WTC11 (cell line): ENCODE measurements around the gene C5orf63. TPM values are rescaled to one million over a fixed set of nuclear protein-coding genes. Genes with fewer than 3 reads are reported as not detected.
"Not testable (repeated sequence)": the region's sequence is repeated elsewhere in the genome, so short reads cannot be mapped to it uniquely, and the experiment has no call there.

Source experiments
- ATAC-seq: fragments of 200-7000 bp; cut with Tn5 transposase; 2 replicates; pipeline ENCODE4 v1.10.0; 2021; ENCODE audit warnings: mild to moderate bottlenecking, moderate library complexity
- CTCF ChIA-PET: fragments of 300-600 bp; sonication (Branson Sonifier 250); formaldehyde crosslinking; loops from one replicate; lab custom pipeline; 2021; ENCODE audit warnings: antibody characterized with exemption; lab: Charles Lee
- POLR2A ChIA-PET: fragments of 350-600 bp; sonication (Branson Sonifier 250); formaldehyde crosslinking; loops from one replicate; lab custom pipeline; 2021; ENCODE audit warnings: antibody characterized with exemption; lab: Charles Lee
- DNase-seq: peaks from one replicate; pipeline ENCODE4 v3.0.0; 2021; ENCODE audit warnings: low spot score
- H3K27ac Mint-ChIP-seq: 2 replicates; pipeline ENCODE4 v1.8.0; 2021; ENCODE audit warnings: mixed read lengths
- H3K27me3 Mint-ChIP-seq: 2 replicates; pipeline ENCODE4 v1.8.0; 2021; ENCODE audit warnings: low read depth, mild to moderate bottlenecking, moderate library complexity, mixed read lengths
- H3K36me3 Mint-ChIP-seq: 2 replicates; pipeline ENCODE4 v1.8.0; 2021; ENCODE audit warnings: mixed read lengths
- H3K4me1 Mint-ChIP-seq: 2 replicates; pipeline ENCODE4 v1.8.0; 2022; ENCODE audit warnings: mixed read lengths
- H3K4me3 Mint-ChIP-seq: 2 replicates; pipeline ENCODE4 v1.8.0; 2021; ENCODE audit warnings: mild to moderate bottlenecking, moderate library complexity, mixed read lengths
- H3K9me3 Mint-ChIP-seq: 2 replicates; pipeline ENCODE4 v1.8.0; 2021; ENCODE audit warnings: mixed read lengths
- CBFB ChIP-seq: sonication (generic); formaldehyde crosslinking; IDR thresholded peaks from 2 replicates; pipeline ENCODE4 v1.8.1; 2022; ENCODE audit warnings: mild to moderate bottlenecking, low read depth, missing genetic modification reagents
- CREM ChIP-seq: sonication (generic); formaldehyde crosslinking; IDR thresholded peaks from 2 replicates; pipeline ENCODE4 v1.8.1; 2022; ENCODE audit warnings: mild to moderate bottlenecking, missing genetic modification reagents, moderate library complexity
- ESRRA ChIP-seq: sonication (generic); formaldehyde crosslinking; IDR thresholded peaks from 2 replicates; pipeline ENCODE4 v1.8.1; 2022; ENCODE audit warnings: mild to moderate bottlenecking, missing genetic modification reagents, borderline replicate concordance
- ETV6 ChIP-seq: sonication (generic); formaldehyde crosslinking; IDR thresholded peaks from 2 replicates; pipeline ENCODE4 v1.8.1; 2022; ENCODE audit warnings: mild to moderate bottlenecking, missing genetic modification reagents
- JAZF1 ChIP-seq: fragments of 250-450 bp; sonication (Bioruptor Pico); IDR thresholded peaks from 2 replicates; pipeline ENCODE4 v1.9.0; 2021; ENCODE audit warnings: moderate library complexity, mild to moderate bottlenecking, inconsistent platforms
- NFATC4 ChIP-seq: fragments of 250-450 bp; sonication (Bioruptor Pico); IDR thresholded peaks from 2 replicates; pipeline ENCODE4 v1.9.0; 2021; ENCODE audit warnings: mild to moderate bottlenecking
- NFE2L1 ChIP-seq: sonication (generic); formaldehyde crosslinking; IDR thresholded peaks from 2 replicates; pipeline ENCODE4 v1.8.1; 2023; ENCODE audit warnings: missing genetic modification reagents
- NFYB ChIP-seq: sonication (generic); formaldehyde crosslinking; conservative IDR thresholded peaks from 2 replicates; pipeline ENCODE4 v1.8.0; 2022; ENCODE audit warnings: low read depth, missing genetic modification reagents
- TEAD1 ChIP-seq: sonication (generic); formaldehyde crosslinking; IDR thresholded peaks from 2 replicates; pipeline ENCODE4 v1.8.0; 2022; ENCODE audit warnings: mild to moderate bottlenecking, missing genetic modification reagents
- TEAD4 ChIP-seq: sonication (generic); formaldehyde crosslinking; IDR thresholded peaks from 2 replicates; pipeline ENCODE4 v1.8.0; 2022; ENCODE audit warnings: mild to moderate bottlenecking, missing genetic modification reagents
- ZNF317 ChIP-seq: sonication (generic); formaldehyde crosslinking; IDR thresholded peaks from 2 replicates; pipeline ENCODE4 v1.8.1; 2023; ENCODE audit warnings: low read depth, mild to moderate bottlenecking, moderate library complexity, missing genetic modification reagents, borderline replicate concordance
- ZNF396 ChIP-seq: fragments of 250-450 bp; sonication (Bioruptor Pico); IDR thresholded peaks from 2 replicates; pipeline ENCODE4 v1.8.0; 2021; ENCODE audit warnings: mild to moderate bottlenecking, moderate library complexity, borderline replicate concordance
- total RNA-seq: library from RNA; stranded (reverse); gene quantifications from 3 replicates; pipeline ENCODE4 v1.2.3, GENCODE V29; 2021
- TF ChIP-seq, protein P1 (sequence below): fragments of 250-450 bp; sonication (Bioruptor Pico); IDR thresholded peaks from 2 replicates; pipeline ENCODE4 v1.8.0; 2021; ENCODE audit warnings: mild to moderate bottlenecking
- TF ChIP-seq, protein P2 (sequence below): sonication (generic); formaldehyde crosslinking; IDR thresholded peaks from 2 replicates; pipeline ENCODE4 v1.8.1; 2023; ENCODE audit warnings: mild to moderate bottlenecking, moderate library complexity, missing genetic modification reagents
- TF ChIP-seq, protein P3 (sequence below): fragments of 250-450 bp; sonication (Bioruptor Pico); IDR thresholded peaks from 2 replicates; pipeline ENCODE4 v1.9.0; 2021; ENCODE audit warnings: mild to moderate bottlenecking
- TF ChIP-seq, protein P4 (sequence below): fragments of 250-450 bp; sonication (Bioruptor Pico); conservative IDR thresholded peaks from 2 replicates; pipeline ENCODE4 v1.9.0; 2021; ENCODE audit warnings: mild to moderate bottlenecking
- TF ChIP-seq, protein P5 (sequence below): sonication (generic); formaldehyde crosslinking; IDR thresholded peaks from 2 replicates; pipeline ENCODE4 v1.8.1; 2023; ENCODE audit warnings: mild to moderate bottlenecking, missing genetic modification reagents

C5orf63 gene
- total RNA-seq, 1 experiment from 2014 or later: 3.1 TPM

DNA sequence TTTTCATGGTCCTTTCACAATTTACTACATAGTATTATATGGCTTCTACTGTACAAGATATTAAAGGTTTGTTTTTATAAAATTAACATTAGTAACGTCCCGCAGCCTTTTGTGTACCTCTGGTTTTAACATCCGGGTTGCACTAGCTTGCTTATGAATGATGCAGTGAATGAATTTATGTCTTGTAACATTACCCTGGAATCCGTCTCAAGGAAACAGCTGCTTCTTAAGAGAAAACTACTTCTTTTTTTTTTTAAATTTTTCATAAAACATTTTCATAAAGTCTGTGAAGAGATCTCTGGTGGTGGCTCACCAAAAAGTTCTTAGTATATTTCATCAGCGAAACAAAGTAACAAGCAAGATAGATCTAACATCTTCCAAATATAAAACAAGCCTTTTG lies 66.6 kb downstream of the C5orf63 start (continued):
- TF ChIP-seq, protein P1, sequence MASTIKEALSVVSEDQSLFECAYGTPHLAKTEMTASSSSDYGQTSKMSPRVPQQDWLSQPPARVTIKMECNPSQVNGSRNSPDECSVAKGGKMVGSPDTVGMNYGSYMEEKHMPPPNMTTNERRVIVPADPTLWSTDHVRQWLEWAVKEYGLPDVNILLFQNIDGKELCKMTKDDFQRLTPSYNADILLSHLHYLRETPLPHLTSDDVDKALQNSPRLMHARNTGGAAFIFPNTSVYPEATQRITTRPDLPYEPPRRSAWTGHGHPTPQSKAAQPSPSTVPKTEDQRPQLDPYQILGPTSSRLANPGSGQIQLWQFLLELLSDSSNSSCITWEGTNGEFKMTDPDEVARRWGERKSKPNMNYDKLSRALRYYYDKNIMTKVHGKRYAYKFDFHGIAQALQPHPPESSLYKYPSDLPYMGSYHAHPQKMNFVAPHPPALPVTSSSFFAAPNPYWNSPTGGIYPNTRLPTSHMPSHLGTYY: no peak
- TF ChIP-seq NFATC4 (CRISPR knock-in tag): no peak

DNA sequence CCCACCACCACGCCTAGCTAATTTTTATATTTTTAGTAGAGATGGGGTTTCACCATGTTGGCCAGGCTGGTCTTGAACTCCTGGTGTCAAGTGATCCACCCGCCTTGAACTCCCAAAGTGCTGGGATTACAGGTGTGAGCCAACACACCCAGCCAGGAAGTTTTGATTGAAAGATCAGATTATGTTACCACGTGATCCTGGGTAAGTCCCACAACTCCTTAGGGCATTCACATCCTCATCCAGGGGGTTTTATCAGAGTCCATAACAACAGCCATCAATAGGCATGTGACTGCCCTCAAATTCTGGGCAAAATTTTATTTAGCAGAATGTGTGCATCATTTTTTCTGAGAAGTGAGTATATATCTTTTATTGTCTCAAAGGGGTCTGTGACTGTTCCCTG lies 68.0 kb downstream of the C5orf63 start:
- ATAC-seq, H3K9me3 Mint-ChIP-seq, POLR2A ChIA-PET, H3K27ac Mint-ChIP-seq, H3K36me3 Mint-ChIP-seq, DNase-seq, H3K4me3 Mint-ChIP-seq, CTCF ChIA-PET, H3K27me3 Mint-ChIP-seq: not testable (repeated sequence)
- H3K4me1 Mint-ChIP-seq: peaks cover 16% of the 10 kb centered on the region

DNA sequence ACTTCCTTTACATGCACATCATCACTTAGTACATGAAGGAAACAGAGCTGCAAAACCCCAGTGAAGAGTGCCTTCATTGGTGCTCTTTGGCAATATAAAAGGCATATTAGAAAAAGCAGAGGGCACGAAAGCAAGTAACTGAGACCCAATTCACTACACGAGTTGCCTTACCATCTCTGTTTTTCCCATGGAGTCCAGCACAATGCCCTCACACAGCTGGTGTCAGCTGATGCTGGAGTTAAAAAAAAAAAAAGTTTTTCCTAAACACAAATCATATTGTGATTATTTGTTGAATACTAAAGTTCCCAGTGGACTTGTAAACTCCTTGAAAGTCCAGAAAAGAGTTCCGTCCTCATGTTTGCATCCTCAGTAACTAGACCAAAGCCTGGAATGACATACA lies 68.6 kb downstream of the C5orf63 start:
- H3K27me3 Mint-ChIP-seq: no peaks in the 10 kb centered on the region
- peaks cover 14% of the 10 kb centered on the region for H3K4me1 Mint-ChIP-seq
- no peak overlapping the region for H3K4me3 Mint-ChIP-seq
- ChIA-PET CTCF (no interaction called here), POLR2A (interaction anchor here (0.7 kb wide), 1 partner anchor 248 kb away, joined by 3 read pairs; no protein-coding TSS in a partner anchor)
- ATAC-seq (no peak), DNase-seq (no peak)
- no peak overlapping the region for H3K27ac Mint-ChIP-seq
- TF ChIP-seq NFE2L1 (CRISPR knock-in tag) (no peak), TEAD1 (CRISPR knock-in tag) (no peak), ESRRA (CRISPR knock-in tag) (no peak), TEAD4 (CRISPR knock-in tag) (no peak), ZNF396 (CRISPR knock-in tag) (no peak), JAZF1 (CRISPR knock-in tag) (no peak), CREM (no peak), ETV6 (CRISPR knock-in tag) (no peak), NFYB (CRISPR knock-in tag) (no peak), CBFB (CRISPR knock-in tag) (no peak), ZNF317 (no peak)
- TF ChIP-seq, protein P2, sequence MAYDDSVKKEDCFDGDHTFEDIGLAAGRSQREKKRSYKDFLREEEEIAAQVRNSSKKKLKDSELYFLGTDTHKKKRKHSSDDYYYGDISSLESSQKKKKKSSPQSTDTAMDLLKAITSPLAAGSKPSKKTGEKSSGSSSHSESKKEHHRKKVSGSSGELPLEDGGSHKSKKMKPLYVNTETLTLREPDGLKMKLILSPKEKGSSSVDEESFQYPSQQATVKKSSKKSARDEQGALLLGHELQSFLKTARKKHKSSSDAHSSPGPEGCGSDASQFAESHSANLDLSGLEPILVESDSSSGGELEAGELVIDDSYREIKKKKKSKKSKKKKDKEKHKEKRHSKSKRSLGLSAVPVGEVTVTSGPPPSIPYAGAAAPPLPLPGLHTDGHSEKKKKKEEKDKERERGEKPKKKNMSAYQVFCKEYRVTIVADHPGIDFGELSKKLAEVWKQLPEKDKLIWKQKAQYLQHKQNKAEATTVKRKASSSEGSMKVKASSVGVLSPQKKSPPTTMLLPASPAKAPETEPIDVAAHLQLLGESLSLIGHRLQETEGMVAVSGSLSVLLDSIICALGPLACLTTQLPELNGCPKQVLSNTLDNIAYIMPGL (CRISPR knock-in tag): no peak
- TF ChIP-seq, protein P3, sequence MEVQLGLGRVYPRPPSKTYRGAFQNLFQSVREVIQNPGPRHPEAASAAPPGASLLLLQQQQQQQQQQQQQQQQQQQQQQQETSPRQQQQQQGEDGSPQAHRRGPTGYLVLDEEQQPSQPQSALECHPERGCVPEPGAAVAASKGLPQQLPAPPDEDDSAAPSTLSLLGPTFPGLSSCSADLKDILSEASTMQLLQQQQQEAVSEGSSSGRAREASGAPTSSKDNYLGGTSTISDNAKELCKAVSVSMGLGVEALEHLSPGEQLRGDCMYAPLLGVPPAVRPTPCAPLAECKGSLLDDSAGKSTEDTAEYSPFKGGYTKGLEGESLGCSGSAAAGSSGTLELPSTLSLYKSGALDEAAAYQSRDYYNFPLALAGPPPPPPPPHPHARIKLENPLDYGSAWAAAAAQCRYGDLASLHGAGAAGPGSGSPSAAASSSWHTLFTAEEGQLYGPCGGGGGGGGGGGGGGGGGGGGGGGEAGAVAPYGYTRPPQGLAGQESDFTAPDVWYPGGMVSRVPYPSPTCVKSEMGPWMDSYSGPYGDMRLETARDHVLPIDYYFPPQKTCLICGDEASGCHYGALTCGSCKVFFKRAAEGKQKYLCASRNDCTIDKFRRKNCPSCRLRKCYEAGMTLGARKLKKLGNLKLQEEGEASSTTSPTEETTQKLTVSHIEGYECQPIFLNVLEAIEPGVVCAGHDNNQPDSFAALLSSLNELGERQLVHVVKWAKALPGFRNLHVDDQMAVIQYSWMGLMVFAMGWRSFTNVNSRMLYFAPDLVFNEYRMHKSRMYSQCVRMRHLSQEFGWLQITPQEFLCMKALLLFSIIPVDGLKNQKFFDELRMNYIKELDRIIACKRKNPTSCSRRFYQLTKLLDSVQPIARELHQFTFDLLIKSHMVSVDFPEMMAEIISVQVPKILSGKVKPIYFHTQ (CRISPR knock-in tag): no peak
- no peaks in the 10 kb centered on the region for H3K36me3 Mint-ChIP-seq
- no peaks in the 10 kb centered on the region for H3K9me3 Mint-ChIP-seq

DNA sequence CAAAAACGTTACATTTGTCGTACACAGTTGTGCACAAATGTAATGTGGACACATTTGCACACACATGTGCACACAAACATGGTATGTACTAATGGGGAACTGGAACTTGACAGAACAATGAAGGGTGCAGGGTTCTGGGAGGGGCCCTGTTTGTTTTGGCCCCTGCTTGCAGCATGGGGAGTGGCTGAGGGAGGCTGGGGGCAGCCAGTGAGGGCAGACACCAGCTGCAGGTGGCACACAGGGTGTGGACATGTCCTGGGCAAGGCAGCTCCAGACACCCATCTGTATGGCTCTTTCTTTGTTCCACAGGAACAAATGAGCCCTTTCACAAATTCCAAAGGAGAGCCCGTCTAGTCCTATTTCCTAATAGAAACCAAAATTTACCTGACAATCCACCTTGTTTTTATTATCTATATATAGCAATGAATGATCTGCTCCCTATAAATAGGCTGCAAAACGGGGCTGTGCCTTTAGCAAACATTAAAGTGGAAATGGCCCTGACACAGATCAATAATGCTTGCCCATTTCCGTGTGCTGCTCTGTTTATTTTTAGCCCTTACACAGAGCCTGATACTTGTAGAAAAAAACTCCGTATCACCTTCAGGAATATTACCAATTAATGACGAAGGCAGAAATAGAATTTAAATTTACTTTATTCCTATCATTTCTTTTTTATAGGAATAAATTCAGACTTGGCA lies 69.4 kb downstream of the C5orf63 start:
- Mint-ChIP-seq H3K36me3 (no peaks in the 10 kb centered on the region), H3K4me3 (no peak overlapping the region), H3K4me1 (peaks cover 8% of the 10 kb centered on the region), H3K27ac (no peak overlapping the region; the same call in 1 of the 2 replicates), H3K27me3 (no peaks in the 10 kb centered on the region), H3K9me3 (no peaks in the 10 kb centered on the region)
- CTCF ChIA-PET: no interaction called here
- ATAC-seq (no peak), DNase-seq (no peak)
- POLR2A ChIA-PET: no interaction called here
- TF ChIP-seq, protein P4, sequence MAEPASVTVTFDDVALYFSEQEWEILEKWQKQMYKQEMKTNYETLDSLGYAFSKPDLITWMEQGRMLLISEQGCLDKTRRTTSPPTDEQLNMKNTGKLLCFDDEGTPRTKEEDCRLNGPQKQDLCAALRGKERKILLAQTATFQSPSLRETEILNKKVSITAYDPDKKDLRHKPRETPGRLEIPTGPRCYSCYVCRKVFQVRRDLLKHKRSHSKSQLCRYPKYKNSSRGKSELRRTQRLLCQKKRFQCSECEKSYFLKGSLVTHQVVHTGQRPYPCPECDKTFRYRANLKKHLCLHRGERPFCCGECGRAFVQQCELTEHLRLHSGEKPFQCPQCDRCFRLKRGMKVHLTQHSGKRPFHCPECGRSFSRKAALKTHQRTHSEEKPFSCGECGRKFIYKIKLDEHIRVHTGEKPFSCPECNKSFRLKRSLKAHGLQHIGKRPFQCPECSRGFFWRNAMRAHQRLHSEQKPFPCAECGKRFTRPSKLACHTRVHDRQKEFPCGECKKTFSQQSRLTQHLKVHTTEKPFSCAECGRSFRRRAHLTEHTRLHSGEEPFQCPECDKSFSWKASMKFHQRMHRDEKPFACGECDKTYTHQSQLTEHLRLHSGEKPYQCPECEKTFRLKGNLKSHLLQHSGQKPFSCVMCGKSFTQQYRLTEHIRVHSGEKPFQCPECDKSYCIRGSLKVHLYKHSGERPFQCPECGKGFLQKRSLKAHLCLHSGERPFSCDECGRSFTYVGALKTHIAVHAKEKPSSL (CRISPR knock-in tag): no peak
- TF ChIP-seq, protein P5, sequence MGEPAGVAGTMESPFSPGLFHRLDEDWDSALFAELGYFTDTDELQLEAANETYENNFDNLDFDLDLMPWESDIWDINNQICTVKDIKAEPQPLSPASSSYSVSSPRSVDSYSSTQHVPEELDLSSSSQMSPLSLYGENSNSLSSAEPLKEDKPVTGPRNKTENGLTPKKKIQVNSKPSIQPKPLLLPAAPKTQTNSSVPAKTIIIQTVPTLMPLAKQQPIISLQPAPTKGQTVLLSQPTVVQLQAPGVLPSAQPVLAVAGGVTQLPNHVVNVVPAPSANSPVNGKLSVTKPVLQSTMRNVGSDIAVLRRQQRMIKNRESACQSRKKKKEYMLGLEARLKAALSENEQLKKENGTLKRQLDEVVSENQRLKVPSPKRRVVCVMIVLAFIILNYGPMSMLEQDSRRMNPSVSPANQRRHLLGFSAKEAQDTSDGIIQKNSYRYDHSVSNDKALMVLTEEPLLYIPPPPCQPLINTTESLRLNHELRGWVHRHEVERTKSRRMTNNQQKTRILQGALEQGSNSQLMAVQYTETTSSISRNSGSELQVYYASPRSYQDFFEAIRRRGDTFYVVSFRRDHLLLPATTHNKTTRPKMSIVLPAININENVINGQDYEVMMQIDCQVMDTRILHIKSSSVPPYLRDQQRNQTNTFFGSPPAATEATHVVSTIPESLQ (CRISPR knock-in tag): no peak
- TF ChIP-seq, protein P3 (CRISPR knock-in tag): no peak
